Prostate gland (tissue), 2 donors: ENCODE measurements around the gene RCL1.

Source experiments
- CTCF ChIP-seq, 4 experiments: fragments of 200-600 bp in 2 of 4; fragments of 450-650 bp in 2 of 4; sonication (generic) in 2 of 4; IDR thresholded peaks; 1 replicate in 3 of 4; 2 replicates in 1 of 4; pipeline ENCODE4 v1.5.1; 2016 to 2019; ENCODE audit warnings: antibody characterized with exemption in 4 of 4, mild to moderate bottlenecking in 2 of 4, moderate library complexity in 2 of 4
- POLR2AphosphoS5 ChIP-seq: sonication (generic); formaldehyde crosslinking; IDR thresholded peaks from one replicate; pipeline ENCODE4 v1.6.1; 2017; ENCODE audit warnings: antibody characterized with exemption

- TF ChIP-seq CTCF (IDR thresholded peaks at IDR 0.05) = no peak
- no peak for TF ChIP-seq POLR2AphosphoS5
These were observed 40.2 kb downstream of the RCL1 start for GRCh38 chr9:4832786-4833579.
